ENCODE results near the gene PGRMC1.
"Not testable (repeated sequence)": the region's sequence is repeated elsewhere in the genome, so short reads cannot be mapped to it uniquely, and the experiment has no call there.

GRCh38 chrX:119282347-119282746 is 46.3 kb downstream of the PGRMC1 start:
- not testable (repeated sequence) for TF ChIP-seq CTCF, POLR2A (IDR thresholded peaks at IDR 0.05)

Measured in adrenal gland (tissue), 5 donors.